HG03460 (cell line): ENCODE data around the gene BLOC1S4.
"Not testable (repeated sequence)": the region's sequence is repeated elsewhere in the genome, so short reads cannot be mapped to it uniquely, and the experiment has no call there.

Experiments used
- ATAC-seq: cut with Tn5 transposase; IDR thresholded peaks from one replicate; pipeline ENCODE4 v1.9.1; 2021; ENCODE audit not compliant: unreplicated experiment

The BLOC1S4 gene

GRCh38 chr4:6716958-6717655, 1.1 kb downstream of the BLOC1S4 start:
- ATAC-seq, result no peak

- ATAC-seq, result no peak
These were observed 3.1 kb downstream of the BLOC1S4 start for GRCh38 chr4:6718932-6719610.

GRCh38 chr4:6719611-6720179, 3.7 kb downstream of the BLOC1S4 start:
- no peak for ATAC-seq

- ATAC-seq, result no peak
These were observed 4.3 kb downstream of the BLOC1S4 start for GRCh38 chr4:6720202-6720699.

GRCh38 chr4:6721121-6721520, 5.1 kb downstream of the BLOC1S4 start:
- ATAC-seq, result no peak

GRCh38 chr4:6722891-6723290, 6.9 kb downstream of the BLOC1S4 start:
- no peak for ATAC-seq

GRCh38 chr4:6723851-6724250, 7.9 kb downstream of the BLOC1S4 start:
- ATAC-seq, result no peak

GRCh38 chr4:6724421-6725111, 8.6 kb downstream of the BLOC1S4 start:
- ATAC-seq, result no peak

- ATAC-seq, result not testable (repeated sequence)
These were observed 9.5 kb downstream of the BLOC1S4 start for GRCh38 chr4:6725427-6725961.

- ATAC-seq, result no peak
These were observed 11.3 kb downstream of the BLOC1S4 start for GRCh38 chr4:6727081-6727942.

- ATAC-seq, result no peak
These were observed 11.9 kb downstream of the BLOC1S4 start for GRCh38 chr4:6727943-6728250.

GRCh38 chr4:6728320-6729029, 12.5 kb downstream of the BLOC1S4 start:
- no peak for ATAC-seq

- no peak for ATAC-seq
These were observed 14.8 kb downstream of the BLOC1S4 start for GRCh38 chr4:6730603-6731317.

- ATAC-seq, result no peak
These were observed 15.3 kb downstream of the BLOC1S4 start for GRCh38 chr4:6731318-6731675.

- ATAC-seq, result no peak
These were observed 15.8 kb downstream of the BLOC1S4 start for GRCh38 chr4:6731780-6732179.

GRCh38 chr4:6732441-6733357, 16.7 kb downstream of the BLOC1S4 start:
- no peak for ATAC-seq

GRCh38 chr4:6733358-6734164, 17.6 kb downstream of the BLOC1S4 start:
- ATAC-seq, result no peak
